ENCODE results near the gene DNM1.
"Not testable (repeated sequence)": the region's sequence is repeated elsewhere in the genome, so short reads cannot be mapped to it uniquely, and the experiment has no call there.

Gene DNM1

GRCh38 chr9:128275198-128276007 is 72.2 kb downstream of the DNM1 start, which contains the start of gene GOLGA2:
Gene GOLGA2 (minus strand): TSS chr9:128276007. CDS start chr9:128275976, 31 bp downstream.
- DNase-seq (ENCODE audit: low read depth in 2 of 2), result no peak

- DNase-seq (ENCODE audit: low read depth in 2 of 2), result peak; percentile 99
Measured at GRCh38 chr9:128276008-128276573, 72.9 kb downstream of the DNM1 start, which contains the start of gene SWI5. Gene SWI5 (plus strand): TSS chr9:128276276.

- no peak for DNase-seq (ENCODE audit: low read depth in 2 of 2)
Measured at GRCh38 chr9:128276574-128277270, 73.5 kb downstream of the DNM1 start.

- DNase-seq (ENCODE audit: low read depth in 2 of 2), result not testable (repeated sequence)
Measured at GRCh38 chr9:128279088-128280073, 76.2 kb downstream of the DNM1 start.

- DNase-seq (ENCODE audit: low read depth in 2 of 2), result no peak
Measured at GRCh38 chr9:128280084-128280622, 77.0 kb downstream of the DNM1 start.

GRCh38 chr9:128282500-128282899 is 79.3 kb downstream of the DNM1 start:
- DNase-seq (ENCODE audit: low read depth in 2 of 2), result no peak

GRCh38 chr9:128285033-128285784 is 82.0 kb downstream of the DNM1 start:
- no peak for DNase-seq (ENCODE audit: low read depth in 2 of 2)

GRCh38 chr9:128286440-128286839 is 83.3 kb downstream of the DNM1 start:
- DNase-seq (ENCODE audit: low read depth in 2 of 2), result no peak

GRCh38 chr9:128288273-128289004 is 85.3 kb downstream of the DNM1 start:
- DNase-seq (ENCODE audit: low read depth in 2 of 2), result no peak

GRCh38 chr9:128292009-128292408 is 88.8 kb downstream of the DNM1 start:
- no peak for DNase-seq (ENCODE audit: low read depth in 2 of 2)

- no peak for DNase-seq (ENCODE audit: low read depth in 2 of 2)
Measured at GRCh38 chr9:128293091-128293490, 89.9 kb downstream of the DNM1 start.

- DNase-seq (ENCODE audit: low read depth in 2 of 2), result no peak
Measured at GRCh38 chr9:128294142-128294541, 91.0 kb downstream of the DNM1 start.

- no peak for DNase-seq (ENCODE audit: low read depth in 2 of 2)
Measured at GRCh38 chr9:128296340-128297220, 93.4 kb downstream of the DNM1 start.

- no peak for DNase-seq (ENCODE audit: low read depth in 2 of 2)
Measured at GRCh38 chr9:128297221-128297773, 94.1 kb downstream of the DNM1 start.

GRCh38 chr9:128298535-128299482 is 95.6 kb downstream of the DNM1 start:
- no peak for DNase-seq (ENCODE audit: low read depth in 2 of 2)

- DNase-seq (ENCODE audit: low read depth in 2 of 2), result no peak
Measured at GRCh38 chr9:128304136-128304970, 101.2 kb downstream of the DNM1 start.
